HL-60 (cell line): Measurements from ENCODE around the gene RBM39.

ENCODE experiments used
- DNase-seq, 2 experiments: peaks; one replicate each; pipeline ENCODE4 v3.0.0-alpha.2; 2010 to 2020; ENCODE audit warnings: low read depth in 1 of 2, low spot score in 1 of 2
- H3K27ac ChIP-seq: fragments of 250-450 bp; sonication (Bioruptor Pico); replicated peaks from 2 replicates; pipeline ENCODE4 v1.5.1; 2020; ENCODE audit warnings: mild to moderate bottlenecking, moderate library complexity
- H3K27me3 ChIP-seq: fragments of 250-450 bp; sonication (Bioruptor Pico); 2 replicates; pipeline ENCODE4 v1.5.1; 2021; ENCODE audit warnings: mild to moderate bottlenecking, moderate library complexity; ENCODE audit not compliant: insufficient read depth, poor library complexity, severe bottlenecking
- H3K4me3 ChIP-seq: replicated peaks from 2 replicates; pipeline ENCODE4 v1.5.1; 2011; ENCODE audit warnings: mild to moderate bottlenecking, control low read depth, low read length; ENCODE audit not compliant: insufficient read depth
- CTCF ChIP-seq: IDR thresholded peaks from one replicate; pipeline ENCODE4 v1.5.1; 2011; ENCODE audit warnings: low read length, control low read depth, inconsistent platforms; ENCODE audit not compliant: insufficient read depth
- GABPA ChIP-seq: IDR thresholded peaks from 2 replicates; pipeline ENCODE4 v1.6.1; 2012; ENCODE audit warnings: low read depth
- POLR2AphosphoS5 ChIP-seq: IDR thresholded peaks from 2 replicates; pipeline ENCODE4 v1.6.1; 2012; ENCODE audit warnings: low read depth
- REST ChIP-seq: IDR thresholded peaks from 2 replicates; pipeline ENCODE4 v1.6.1; 2012; ENCODE audit warnings: low read depth; ENCODE audit not compliant: insufficient replicate concordance
- SPI1 ChIP-seq: IDR thresholded peaks from 2 replicates; pipeline ENCODE4 v1.6.1; 2012; ENCODE audit warnings: low read depth, mild to moderate bottlenecking, borderline replicate concordance

RBM39 gene

GRCh38 chr20:35735826-35736470 lies 6.1 kb downstream of the RBM39 start:
- Histone ChIP-seq H3K27ac (no peak overlapping the region), H3K4me3 (no peak overlapping the region), H3K27me3 (no peaks in the 10 kb centered on the region)
- TF ChIP-seq SPI1 = no peak
- no peak for TF ChIP-seq REST
- TF ChIP-seq CTCF = no peak
- TF ChIP-seq GABPA = no peak
- TF ChIP-seq POLR2AphosphoS5 = no peak
- DNase-seq = no peak

- Histone ChIP-seq H3K4me3 (no peak overlapping the region), H3K27ac (no peak overlapping the region), H3K27me3 (no peaks in the 10 kb centered on the region)
- TF ChIP-seq POLR2AphosphoS5 (no peak), REST (no peak), CTCF (no peak), SPI1 (no peak), GABPA (no peak)
- DNase-seq = no peak
Measured at GRCh38 chr20:35734777-35735649, 7.0 kb downstream of the RBM39 start.

- Histone ChIP-seq H3K4me3 (no peak overlapping the region), H3K27ac (no peak overlapping the region), H3K27me3 (no peaks in the 10 kb centered on the region)
- TF ChIP-seq GABPA (no peak), REST (no peak), CTCF (no peak), POLR2AphosphoS5 (no peak), SPI1 (no peak)
- DNase-seq = no peak
Measured at GRCh38 chr20:35734374-35734773, 7.7 kb downstream of the RBM39 start.
